ENCODE results near the gene CYTH1. TPM values are rescaled to one million over a fixed set of nuclear protein-coding genes. Genes with fewer than 3 reads are reported as not detected.

Gene CYTH1
- polyA plus RNA-seq, 1 of the 3 experiments (the other 2 are of a cell fraction) = 23.8 TPM

DNA sequence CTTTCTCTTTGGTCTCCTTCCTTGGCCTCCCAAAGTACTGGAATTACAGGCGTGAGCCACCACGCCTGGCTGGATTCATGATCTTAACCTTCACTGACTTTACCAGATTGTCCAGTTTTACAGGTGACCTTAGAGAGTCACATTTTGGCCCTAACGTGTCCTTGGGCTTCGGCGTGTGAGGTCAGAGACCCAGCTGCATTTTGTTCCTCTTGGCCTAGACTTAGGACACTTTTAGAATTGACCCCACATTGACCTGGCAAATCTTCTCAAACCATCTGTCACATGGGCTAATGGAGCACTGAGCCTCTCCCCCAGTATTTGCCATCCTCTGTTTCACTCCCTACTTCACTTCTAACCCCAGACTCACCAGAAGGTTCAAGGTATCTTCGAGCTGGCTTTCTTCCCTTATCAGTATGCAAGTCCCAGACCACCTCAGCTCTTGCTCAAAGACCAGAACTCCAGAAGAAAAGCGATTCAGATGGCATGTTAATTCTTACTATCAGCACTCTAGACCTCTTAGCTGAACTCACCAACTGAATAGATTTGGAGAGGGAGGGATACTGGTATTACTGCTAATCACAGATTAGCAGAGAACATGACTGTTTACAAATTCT, 1.7 kb upstream of the CYTH1 start (continued):
- TF ChIP-seq REST (IDR thresholded peaks at IDR 0.05; ENCODE audit: low read depth, low read length) = no peak
- no peak for TF ChIP-seq RAD21 (IDR thresholded peaks at IDR 0.05; ENCODE audit: low read length)
- TF ChIP-seq EZH2phosphoT487 (IDR thresholded peaks at IDR 0.05; ENCODE audit: borderline replicate concordance, low read depth) = no peak
- no peak for TF ChIP-seq RFX5 (IDR thresholded peaks at IDR 0.05; ENCODE audit: low read length)
- no peak for TF ChIP-seq RCOR1 (IDR thresholded peaks at IDR 0.05; ENCODE audit: low read length)
- TF ChIP-seq, protein P1, sequence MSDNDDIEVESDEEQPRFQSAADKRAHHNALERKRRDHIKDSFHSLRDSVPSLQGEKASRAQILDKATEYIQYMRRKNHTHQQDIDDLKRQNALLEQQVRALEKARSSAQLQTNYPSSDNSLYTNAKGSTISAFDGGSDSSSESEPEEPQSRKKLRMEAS (IDR thresholded peaks at IDR 0.05; ENCODE audit: low read depth) = no peak
- no peak for TF ChIP-seq MXI1 (IDR thresholded peaks at IDR 0.05; ENCODE audit: low read depth, low read length)
- no peak for TF ChIP-seq SMC3 (IDR thresholded peaks at IDR 0.05; ENCODE audit: low read depth, low read length)
- no peak for TF ChIP-seq NFIC (IDR thresholded peaks at IDR 0.05; ENCODE audit: borderline replicate concordance)
- TF ChIP-seq SIN3A (IDR thresholded peaks at IDR 0.05; ENCODE audit: borderline replicate concordance, low read depth, low read length) = no peak

DNA sequence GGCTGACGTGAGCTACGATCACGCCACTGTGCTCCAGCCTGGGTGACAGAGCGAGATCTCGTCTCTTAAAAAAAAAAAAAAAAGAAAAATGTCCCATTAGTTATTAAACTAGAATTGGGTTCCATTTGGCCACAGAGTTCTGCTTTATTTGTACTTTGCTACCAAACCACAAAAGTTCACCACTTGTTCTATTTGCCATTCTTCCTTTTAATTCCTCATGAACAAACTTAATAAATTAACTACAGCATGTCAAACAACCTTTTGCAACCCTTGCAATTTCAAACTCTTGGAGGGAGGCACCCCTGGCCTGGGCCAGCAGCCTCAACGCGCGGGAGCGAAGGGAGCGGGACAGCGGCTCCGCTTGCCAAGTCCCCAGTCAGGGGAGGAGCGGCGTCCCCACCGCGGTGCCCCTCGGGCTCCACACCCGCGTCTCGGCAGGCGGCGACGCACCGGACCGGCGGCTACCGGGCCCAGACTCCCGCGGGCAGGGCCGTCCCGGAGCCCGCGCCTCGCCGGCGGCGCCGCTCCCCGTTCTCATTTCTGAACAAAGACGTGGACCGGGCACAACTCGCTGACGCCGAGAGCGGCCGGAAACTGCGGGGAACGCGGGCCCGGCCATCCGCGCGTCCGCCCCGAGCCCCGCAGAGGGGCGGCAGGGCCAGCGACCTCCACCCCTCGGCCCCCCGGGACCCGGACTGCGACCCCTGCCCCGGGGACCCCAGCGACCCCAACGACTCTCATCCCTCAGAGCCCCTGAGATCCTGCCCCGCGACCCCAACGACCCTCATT, 775 bp downstream of the CYTH1 start:
- Histone ChIP-seq H3K4me3 (ENCODE audit: low read depth in 2 of 2, low read length in 1 of 2) (peak overlapping the region; percentile 63 to 83), H3K9me2 (no peaks in the 10 kb centered on the region), H3K9ac (peak overlapping the region; percentile 84), H3K4me2 (peak overlapping the region; percentile 84), H3F3A (replicated peaks; ENCODE audit: insufficient read depth) (peaks cover 17% of the 10 kb centered on the region), H3K79me2 (ENCODE audit: insufficient read depth) (peaks cover 56% of the 10 kb centered on the region), H3K27me3 (ENCODE audit: insufficient read depth) (no peaks in the 10 kb centered on the region), H3K36me3 (replicated peaks in 1 of 2; ENCODE audit: control insufficient read depth in 1 of 2, insufficient read depth in 2 of 2, low read length in 1 of 2) (no peaks in the 10 kb centered on the region), H3K4me1 (ENCODE audit: control insufficient read depth in 1 of 2, insufficient read depth in 2 of 2, low read depth in 1 of 2, low read length in 1 of 2) (peaks cover 0 to 3% of the 10 kb centered on the region in 2 experiments; a peak in 1 of 4 replicates), H2AFZ (ENCODE audit: low read depth) (peak overlapping the region; percentile 47), H4K20me1 (ENCODE audit: insufficient read depth) (peaks cover 10% of the 10 kb centered on the region), H3K9me3 (no peaks in the 10 kb centered on the region), H3K27ac (ENCODE audit: low read depth in 2 of 2, low read length in 1 of 2) (peak overlapping the region; percentile 53 to 54)
- WGBS (ENCODE audit: low lambda C conversion rate) = 5% methylated on average over 28 of the region's 68 CpGs
- ChIA-PET POLR2A (interaction anchor here (0.9 to 1.8 kb wide), 3 partner anchors 12 to 518 kb away, joined by 3 to 11 read pairs (median 3); no protein-coding TSS in a partner anchor), CTCF (interaction anchor here (1.0 to 1.7 kb wide), 6 partner anchors 10 to 421 kb away, joined by 3 to 8 read pairs (median 4); no protein-coding TSS in a partner anchor)
- TF ChIP-seq MXI1 (IDR thresholded peaks at IDR 0.05; ENCODE audit: low read depth, low read length) = peak; percentile 55
- TF ChIP-seq TAF1 (IDR thresholded peaks at IDR 0.05; ENCODE audit: borderline replicate concordance, low read depth, low read length) = 0 out of 2 replicates have a peak, but pooled peaks have one; percentile 36
- no peak for TF ChIP-seq MEF2A (IDR thresholded peaks at IDR 0.05; ENCODE audit: borderline replicate concordance, low read depth)
- TF ChIP-seq, protein P1 (IDR thresholded peaks at IDR 0.05; ENCODE audit: low read depth) = no peak
- TF ChIP-seq EP300 (IDR thresholded peaks at IDR 0.05; ENCODE audit: borderline replicate concordance in 1 of 2, low read depth in 1 of 2, low read length in 1 of 2) = no peak
- no peak for TF ChIP-seq FOXM1 (IDR thresholded peaks at IDR 0.05; ENCODE audit: low read depth)
- DNase-seq = peak; percentile 75
